Fibroblast of mammary gland (primary cell): Measurements from ENCODE around the gene COL23A1.

Experiments used
- DNase-seq: peaks from one replicate; pipeline ENCODE4 v3.0.0-alpha.2; 2010; ENCODE audit warnings: low read depth
- H3K4me3 ChIP-seq: 2 replicates; pipeline ENCODE4 v1.5.1; 2011; ENCODE audit warnings: low read depth, mild to moderate bottlenecking, low read length, moderate library complexity; ENCODE audit not compliant: control insufficient read depth
- CTCF ChIP-seq: conservative IDR thresholded peaks from 2 replicates; pipeline ENCODE4 v1.5.1; 2011; ENCODE audit warnings: low read depth, low read length, inconsistent platforms; ENCODE audit not compliant: control insufficient read depth, insufficient read depth

COL23A1 gene

GRCh38 chr5:178343306-178343705, 246.9 kb downstream of the COL23A1 start:
- no peak for TF ChIP-seq CTCF
- DNase-seq = no peak
- H3K4me3 ChIP-seq = no peak overlapping the region

- no peak overlapping the region for H3K4me3 ChIP-seq
- TF ChIP-seq CTCF = no peak
- DNase-seq = no peak
Observed at GRCh38 chr5:178341851-178342140, 248.4 kb downstream of the COL23A1 start.

- H3K4me3 ChIP-seq = no peak overlapping the region
- DNase-seq = no peak
- no peak for TF ChIP-seq CTCF
Observed at GRCh38 chr5:178341091-178341850, 248.9 kb downstream of the COL23A1 start.

GRCh38 chr5:178340637-178341036, 249.6 kb downstream of the COL23A1 start:
- no peak for TF ChIP-seq CTCF

GRCh38 chr5:178340187-178340586, 250.0 kb downstream of the COL23A1 start:
- TF ChIP-seq CTCF = no peak
- no peak for DNase-seq
- H3K4me3 ChIP-seq = no peak overlapping the region

More at GRCh38 chr5:178340637-178341036, 249.6 kb downstream of the COL23A1 start:
- H3K4me3 ChIP-seq = no peak overlapping the region
- no peak for DNase-seq

- DNase-seq = no peak
- no peak for TF ChIP-seq CTCF
- H3K4me3 ChIP-seq = no peak overlapping the region
Observed at GRCh38 chr5:178339272-178339671, 250.9 kb downstream of the COL23A1 start.

GRCh38 chr5:178338750-178339144, 251.4 kb downstream of the COL23A1 start:
- DNase-seq = no peak
- TF ChIP-seq CTCF = no peak
- H3K4me3 ChIP-seq = no peak overlapping the region
